GM21786 (cell line): Measurements from ENCODE around the gene KRTAP5-7.

Experiments
- ATAC-seq: cut with Tn5 transposase; IDR thresholded peaks from one replicate; pipeline ENCODE4 v1.9.1; 2021; ENCODE audit not compliant: unreplicated experiment

KRTAP5-7 gene

GRCh38 chr11:71495286-71496230, 31.5 kb upstream of the KRTAP5-7 start:
- no peak for ATAC-seq

- no peak for ATAC-seq
Observed at GRCh38 chr11:71496421-71496820, 30.6 kb upstream of the KRTAP5-7 start.

GRCh38 chr11:71498091-71498490, 29.0 kb upstream of the KRTAP5-7 start:
- no peak for ATAC-seq

GRCh38 chr11:71499125-71499524, 27.9 kb upstream of the KRTAP5-7 start:
- ATAC-seq = no peak

GRCh38 chr11:71499546-71499945, 27.5 kb upstream of the KRTAP5-7 start:
- ATAC-seq = no peak

- no peak for ATAC-seq
Observed at GRCh38 chr11:71500601-71501021, 26.5 kb upstream of the KRTAP5-7 start.

- no peak for ATAC-seq
Observed at GRCh38 chr11:71501071-71501985, 25.7 kb upstream of the KRTAP5-7 start.

GRCh38 chr11:71502026-71502425, 25.0 kb upstream of the KRTAP5-7 start:
- no peak for ATAC-seq

- ATAC-seq = no peak
Observed at GRCh38 chr11:71502871-71503435, 24.1 kb upstream of the KRTAP5-7 start.

GRCh38 chr11:71504531-71504930, 22.5 kb upstream of the KRTAP5-7 start:
- no peak for ATAC-seq

- ATAC-seq = no peak
Observed at GRCh38 chr11:71505001-71505400, 22.1 kb upstream of the KRTAP5-7 start.

GRCh38 chr11:71505781-71506180, 21.3 kb upstream of the KRTAP5-7 start:
- ATAC-seq = no peak

GRCh38 chr11:71507102-71507501, 20.0 kb upstream of the KRTAP5-7 start:
- no peak for ATAC-seq

GRCh38 chr11:71518506-71519471, 8.3 kb upstream of the KRTAP5-7 start:
- no peak for ATAC-seq

GRCh38 chr11:71519546-71519945, 7.5 kb upstream of the KRTAP5-7 start:
- ATAC-seq = no peak

GRCh38 chr11:71525188-71525937, 1.7 kb upstream of the KRTAP5-7 start:
- ATAC-seq = no peak

GRCh38 chr11:71525938-71526495, 1.1 kb upstream of the KRTAP5-7 start:
- ATAC-seq = no peak

GRCh38 chr11:71527576-71528210, 626 bp downstream of the KRTAP5-7 start:
- no peak for ATAC-seq

GRCh38 chr11:71530602-71531001, 3.5 kb downstream of the KRTAP5-7 start:
- no peak for ATAC-seq
